Measurements from ENCODE around the gene OR2T3. TPM values are rescaled to one million over a fixed set of nuclear protein-coding genes. Genes with fewer than 3 reads are reported as not detected.
"Not testable (repeated sequence)": the region's sequence is repeated elsewhere in the genome, so short reads cannot be mapped to it uniquely, and the experiment has no call there.

Gene OR2T3
- total and polyA plus RNA-seq, 3 experiments from 2014 or later, result not detected

DNA sequence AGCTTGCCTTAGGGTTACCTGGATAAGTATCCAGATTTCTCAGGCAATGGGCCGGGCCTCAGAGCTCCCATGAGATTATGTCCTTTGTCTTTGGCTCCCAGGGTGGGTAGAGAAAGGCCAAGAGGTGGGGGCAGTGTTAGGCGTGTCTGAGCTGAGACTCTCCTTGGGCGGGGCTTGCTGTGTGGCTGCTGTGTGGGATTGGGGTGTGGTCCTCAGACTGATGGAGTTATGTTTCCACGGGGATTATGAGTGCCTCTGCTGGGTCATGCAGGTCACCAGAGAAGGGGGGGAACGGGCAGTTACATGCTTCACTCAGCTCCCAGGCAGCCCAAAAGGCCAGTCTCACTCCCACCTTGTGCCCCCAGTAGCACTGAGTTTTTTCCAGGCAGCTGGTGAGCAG lies 23.5 kb downstream of the OR2T3 start:
- H3K4me1 ChIP-seq (ENCODE audit: insufficient read depth, low read length); H3K36me3 ChIP-seq (ENCODE audit: insufficient read depth, low read length); H3K9me3 Mint-ChIP-seq; H3K36me3 Mint-ChIP-seq; H3K4me3 ChIP-seq (ENCODE audit: low read length); H3K27me3 Mint-ChIP-seq; H3K4me3 Mint-ChIP-seq; POLR2A ChIA-PET; H3K27ac Mint-ChIP-seq; DNase-seq; H3K27me3 ChIP-seq (ENCODE audit: insufficient read depth, low read length, poor library complexity, severe bottlenecking); H3K9me3 ChIP-seq (ENCODE audit: low read length); H3K4me1 Mint-ChIP-seq; H3K27ac ChIP-seq (ENCODE audit: low read depth, low read length); CTCF ChIA-PET: not testable (repeated sequence)

DNA sequence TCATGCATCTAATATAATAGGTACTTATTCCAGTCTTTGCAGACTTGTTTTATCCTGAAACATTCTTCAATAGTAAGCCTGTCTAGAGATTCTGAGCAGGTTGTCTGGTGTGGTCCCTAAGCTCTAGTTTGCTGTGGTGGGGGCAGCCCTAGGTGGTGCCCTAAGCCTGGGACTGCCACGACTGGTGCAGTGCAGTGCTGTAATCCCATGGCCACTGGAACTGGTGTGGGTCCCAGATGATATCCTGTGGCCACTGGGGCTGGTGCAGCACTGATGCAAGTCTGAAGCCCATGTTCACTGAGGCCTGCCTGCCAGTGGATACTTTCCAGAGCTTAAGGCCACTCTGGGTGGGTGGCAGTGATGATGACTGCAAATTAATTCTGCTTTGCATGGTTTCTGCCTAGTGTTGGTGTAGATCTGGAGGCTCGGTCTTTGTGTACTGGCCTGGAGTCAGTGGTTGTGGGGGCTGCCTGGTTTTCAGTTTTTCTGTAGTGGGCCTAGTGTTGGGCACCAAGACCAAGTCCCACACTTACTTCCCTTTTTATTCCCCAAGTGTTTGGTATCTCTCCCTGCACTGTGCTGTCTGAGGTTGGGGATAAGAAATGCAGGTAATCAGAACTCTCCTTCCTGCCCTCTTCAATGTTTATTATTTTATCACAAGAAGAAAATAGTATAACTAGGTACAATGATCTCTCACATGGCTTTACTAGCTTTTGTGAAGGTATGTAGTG lies 27.3 kb downstream of the OR2T3 start:
- H3K27me3 Mint-ChIP-seq; POLR2A ChIA-PET; DNase-seq; H3K4me3 ChIP-seq (ENCODE audit: low read length); H3K4me3 Mint-ChIP-seq; H3K27ac Mint-ChIP-seq; CTCF ChIA-PET; H3K27me3 ChIP-seq (ENCODE audit: insufficient read depth, low read length, poor library complexity, severe bottlenecking); H3K36me3 Mint-ChIP-seq; H3K36me3 ChIP-seq (ENCODE audit: insufficient read depth, low read length); H3K27ac ChIP-seq (ENCODE audit: low read depth, low read length); H3K9me3 ChIP-seq (ENCODE audit: low read length); H3K9me3 Mint-ChIP-seq; H3K4me1 Mint-ChIP-seq; H3K4me1 ChIP-seq (ENCODE audit: insufficient read depth, low read length): not testable (repeated sequence)

DNA sequence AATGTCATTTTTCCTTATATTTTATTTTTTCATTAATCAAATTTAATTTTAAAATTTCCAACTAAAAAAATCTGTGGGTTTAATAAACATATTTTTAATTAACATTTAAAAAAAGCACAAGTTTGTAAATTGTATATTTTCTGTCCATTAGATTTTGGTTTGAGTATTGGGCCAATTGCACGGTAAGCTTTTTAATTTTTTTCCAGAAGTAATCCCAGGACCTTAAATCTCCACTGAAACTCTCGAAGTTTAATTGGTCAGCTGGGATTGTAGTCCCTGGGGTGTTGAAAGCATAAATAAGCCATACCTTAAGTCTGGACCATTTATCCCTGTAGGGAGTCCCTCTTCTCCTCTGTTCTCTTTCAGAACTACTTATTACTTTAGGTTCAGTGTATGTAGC lies 34.6 kb downstream of the OR2T3 start, which contains the start of gene OR2G6:
Gene OR2G6, plus strand, starts transcription at position 301 of the 400 bp plus-strand sequence. CDS start 13,574 bp downstream, outside the sequence.
- H3K27me3 Mint-ChIP-seq; H3K9me3 Mint-ChIP-seq; H3K27ac ChIP-seq (ENCODE audit: low read depth, low read length); CTCF ChIA-PET; H3K27me3 ChIP-seq (ENCODE audit: insufficient read depth, low read length, poor library complexity, severe bottlenecking); H3K4me3 Mint-ChIP-seq; H3K4me3 ChIP-seq (ENCODE audit: low read length); H3K4me1 ChIP-seq (ENCODE audit: insufficient read depth, low read length); H3K4me1 Mint-ChIP-seq; H3K27ac Mint-ChIP-seq; H3K36me3 Mint-ChIP-seq; DNase-seq; H3K36me3 ChIP-seq (ENCODE audit: insufficient read depth, low read length); POLR2A ChIA-PET; H3K9me3 ChIP-seq (ENCODE audit: low read length): not testable (repeated sequence)

DNA sequence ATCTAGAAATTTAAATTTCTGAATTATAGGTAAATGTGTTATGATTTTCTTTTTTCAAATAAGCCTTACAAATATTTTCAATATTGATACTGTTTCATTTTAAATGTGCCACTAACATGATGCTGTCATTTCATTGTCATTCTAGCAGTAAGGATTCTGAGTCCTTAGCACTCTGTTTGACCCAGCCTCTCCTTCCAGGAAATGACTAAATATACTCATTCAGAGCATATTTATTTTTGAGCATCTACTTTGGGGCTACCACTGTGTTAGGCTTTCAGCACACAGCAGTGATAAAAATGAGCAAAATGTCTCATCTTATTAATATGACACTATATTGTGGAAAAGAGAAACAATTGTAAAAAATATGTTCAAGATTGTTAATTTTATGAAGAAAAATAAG lies 37.1 kb downstream of the OR2T3 start:
- CTCF ChIA-PET; H3K27ac Mint-ChIP-seq; H3K9me3 ChIP-seq (ENCODE audit: low read length); H3K36me3 ChIP-seq (ENCODE audit: insufficient read depth, low read length); H3K27ac ChIP-seq (ENCODE audit: low read depth, low read length); H3K4me1 Mint-ChIP-seq; H3K27me3 ChIP-seq (ENCODE audit: insufficient read depth, low read length, poor library complexity, severe bottlenecking); H3K4me3 ChIP-seq (ENCODE audit: low read length); POLR2A ChIA-PET; H3K27me3 Mint-ChIP-seq; H3K4me1 ChIP-seq (ENCODE audit: insufficient read depth, low read length); H3K9me3 Mint-ChIP-seq; H3K4me3 Mint-ChIP-seq; DNase-seq; H3K36me3 Mint-ChIP-seq: not testable (repeated sequence)

DNA sequence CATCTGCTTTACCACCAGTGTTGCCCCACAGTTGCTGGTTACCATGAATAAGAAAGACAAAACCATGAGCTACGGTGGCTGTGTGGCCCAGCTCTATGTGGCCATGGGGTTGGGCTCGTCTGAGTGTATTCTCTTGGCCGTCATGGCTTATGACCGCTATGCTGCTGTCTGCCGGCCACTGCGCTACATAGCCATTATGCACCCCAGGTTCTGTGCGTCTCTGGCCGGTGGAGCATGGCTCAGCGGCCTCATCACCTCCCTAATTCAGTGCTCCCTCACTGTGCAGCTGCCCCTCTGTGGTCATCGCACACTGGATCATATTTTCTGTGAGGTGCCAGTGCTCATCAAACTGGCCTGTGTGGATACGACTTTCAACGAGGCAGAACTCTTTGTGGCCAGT lies 48.7 kb downstream of the OR2T3 start:
- H3K27me3 Mint-ChIP-seq, result peaks cover 7 to 9% of the 10 kb centered on the region in 2 donors
- Histone ChIP-seq H3K9me3 (ENCODE audit: low read length) (no peaks in the 10 kb centered on the region), H3K27ac (ENCODE audit: low read depth, low read length) (no peak overlapping the region), H3K27me3 (ENCODE audit: insufficient read depth, low read length, poor library complexity, severe bottlenecking) (no peaks in the 10 kb centered on the region), H3K4me3 (ENCODE audit: low read length) (no peak overlapping the region), H3K36me3 (ENCODE audit: insufficient read depth, low read length) (no peaks in the 10 kb centered on the region), H3K4me1 (ENCODE audit: insufficient read depth, low read length) (no peaks in the 10 kb centered on the region)
- H3K4me3 Mint-ChIP-seq, result no peak overlapping the region
- no peak overlapping the region for H3K27ac Mint-ChIP-seq
- H3K36me3 Mint-ChIP-seq, result no peaks in the 10 kb centered on the region
- ChIA-PET CTCF (no interaction called here), POLR2A (no interaction called here)
- DNase-seq, result no peak
- no peaks in the 10 kb centered on the region for H3K4me1 Mint-ChIP-seq
- H3K9me3 Mint-ChIP-seq, result peaks cover 0 to 4% (median 0%) of the 10 kb centered on the region in 5 donors

Other genes with a start within 250 kb of the OR2T3 start
- not detected for gene OR2M4, start 241.9 kb upstream of the OR2T3 start, total RNA-seq
- gene OR2M4, start 241.9 kb upstream of the OR2T3 start, polyA plus RNA-seq, result not detected
- not detected for gene OR2T33, start 195.4 kb upstream of the OR2T3 start, total RNA-seq
- not detected for gene OR2T33, start 195.4 kb upstream of the OR2T3 start, polyA plus RNA-seq
- gene OR2T12, start 169.9 kb upstream of the OR2T3 start, total RNA-seq, result not detected
- not detected for gene OR2T12, start 169.9 kb upstream of the OR2T3 start, polyA plus RNA-seq
- not detected for gene OR2M7, start 148.8 kb upstream of the OR2T3 start, total RNA-seq
- gene OR2M7, start 148.8 kb upstream of the OR2T3 start, polyA plus RNA-seq, result not detected
- gene OR14C36, start 124.6 kb upstream of the OR2T3 start, total RNA-seq, result not detected
- gene OR14C36, start 124.6 kb upstream of the OR2T3 start, polyA plus RNA-seq, result not detected
- not detected for gene OR2T4, start 111.7 kb upstream of the OR2T3 start, total RNA-seq
- not detected for gene OR2T4, start 111.7 kb upstream of the OR2T3 start, polyA plus RNA-seq
- not detected for gene OR2T6, start 97.6 kb upstream of the OR2T3 start, total RNA-seq
- not detected for gene OR2T6, start 97.6 kb upstream of the OR2T3 start, polyA plus RNA-seq
- gene OR2T1, start 70.3 kb upstream of the OR2T3 start, total RNA-seq, result not detected
- gene OR2T1, start 70.3 kb upstream of the OR2T3 start, polyA plus RNA-seq, result not detected
- gene OR2T2, start 27.7 kb upstream of the OR2T3 start, total RNA-seq, result not detected
- gene OR2T2, start 27.7 kb upstream of the OR2T3 start, polyA plus RNA-seq, result not detected
- not detected for gene OR2T5, start 15.2 kb downstream of the OR2T3 start, total RNA-seq
- not detected for gene OR2T5, start 15.2 kb downstream of the OR2T3 start, polyA plus RNA-seq
- not detected for gene OR2G6, start 34.7 kb downstream of the OR2T3 start, total RNA-seq
- not detected for gene OR2G6, start 34.7 kb downstream of the OR2T3 start, polyA plus RNA-seq
- not detected for gene OR2T29, start 89.4 kb downstream of the OR2T3 start, total RNA-seq
- not detected for gene OR2T29, start 89.4 kb downstream of the OR2T3 start, polyA plus RNA-seq
- gene OR2T34, start 101.4 kb downstream of the OR2T3 start, total RNA-seq, result not detected
- not detected for gene OR2T34, start 101.4 kb downstream of the OR2T3 start, polyA plus RNA-seq
- not detected for gene OR2T10, start 124.3 kb downstream of the OR2T3 start, total RNA-seq
- gene OR2T10, start 124.3 kb downstream of the OR2T3 start, polyA plus RNA-seq, result not detected
- gene OR2T11, start 161.7 kb downstream of the OR2T3 start, total RNA-seq, result not detected
- not detected for gene OR2T11, start 161.7 kb downstream of the OR2T3 start, polyA plus RNA-seq
- not detected for gene OR2T35, start 171.9 kb downstream of the OR2T3 start, total RNA-seq
- gene OR2T35, start 171.9 kb downstream of the OR2T3 start, polyA plus RNA-seq, result not detected
- not detected for gene OR2T27, start 182.2 kb downstream of the OR2T3 start, total RNA-seq
- gene OR2T27, start 182.2 kb downstream of the OR2T3 start, polyA plus RNA-seq, result not detected
- gene OR14I1, start 229.4 kb downstream of the OR2T3 start, total RNA-seq, result not detected
- gene OR14I1, start 229.4 kb downstream of the OR2T3 start, polyA plus RNA-seq, result not detected

All from CD8-positive, alpha-beta memory T cell (primary cell).